Measurements from ENCODE around the gene EGF. TPM values are rescaled to one million over a fixed set of nuclear protein-coding genes. Genes with fewer than 3 reads are reported as not detected.
"Not testable (repeated sequence)": the region's sequence is repeated elsewhere in the genome, so short reads cannot be mapped to it uniquely, and the experiment has no call there.

EGF gene
- total and polyA plus RNA-seq, 5 experiments from 2014 or later, result not detected

DNA sequence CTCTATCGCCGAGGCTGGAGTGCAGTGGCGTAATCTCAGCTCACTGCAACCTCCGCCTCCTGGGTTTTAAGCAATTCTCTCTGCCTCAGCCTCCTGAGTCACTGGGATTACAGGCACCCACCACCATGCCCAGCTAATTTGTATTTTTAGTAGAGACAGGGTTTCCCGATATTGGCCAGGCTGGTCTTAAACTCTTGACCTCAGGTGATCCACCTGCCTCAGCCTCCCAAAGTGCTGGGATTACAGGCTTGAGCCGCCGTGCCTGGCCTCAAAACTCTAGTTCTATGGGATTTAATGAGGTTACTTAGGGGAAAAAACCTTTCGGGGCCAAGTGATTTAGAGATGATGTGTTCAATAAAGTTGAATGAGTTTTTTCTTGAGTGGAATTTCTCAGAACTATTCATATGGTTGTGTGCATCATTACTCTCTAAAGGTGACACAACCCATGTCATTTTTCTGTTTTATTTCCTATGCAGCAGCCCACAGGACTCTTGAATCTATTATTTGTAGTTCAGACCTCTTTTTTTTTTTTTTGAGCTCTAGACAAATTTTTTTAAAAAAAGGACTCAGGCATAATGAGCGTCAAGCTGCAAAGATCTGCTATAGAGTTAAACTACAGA, 36.5 kb downstream of the EGF start:
- H3K9me3 Mint-ChIP-seq, POLR2A ChIA-PET, H3K36me3 Mint-ChIP-seq, ATAC-seq, H3K27me3 Mint-ChIP-seq, H3K27ac Mint-ChIP-seq, H3K4me1 Mint-ChIP-seq, DNase-seq, H3K4me3 Mint-ChIP-seq: not testable (repeated sequence)

DNA sequence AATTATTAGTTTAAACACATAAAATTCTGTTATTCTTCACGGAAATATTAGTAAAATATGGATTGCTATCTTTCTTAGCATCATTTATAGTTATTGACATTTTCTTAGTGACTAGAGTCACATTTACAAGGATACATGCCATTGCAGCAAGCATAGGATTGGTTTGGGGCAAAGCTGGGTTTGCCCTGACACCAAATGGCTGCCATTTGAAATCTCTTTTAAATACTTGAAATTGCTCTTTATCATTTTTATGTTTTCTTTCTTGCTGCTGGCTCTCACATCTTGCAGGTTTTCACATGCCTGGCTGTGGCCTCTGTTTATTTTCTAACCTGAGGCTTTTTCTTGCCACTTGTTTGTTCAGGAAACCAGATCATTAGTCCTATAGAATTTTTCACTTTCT, 39.9 kb downstream of the EGF start:
- Mint-ChIP-seq H3K27me3 (no peaks in the 10 kb centered on the region), H3K9me3 (no peaks in the 10 kb centered on the region), H3K4me1 (no peaks in the 10 kb centered on the region), H3K36me3 (no peaks in the 10 kb centered on the region), H3K4me3 (no peak overlapping the region), H3K27ac (no peak overlapping the region)
- DNase-seq, result no peak
- ATAC-seq, result no peak
- POLR2A ChIA-PET, result no interaction called here

DNA sequence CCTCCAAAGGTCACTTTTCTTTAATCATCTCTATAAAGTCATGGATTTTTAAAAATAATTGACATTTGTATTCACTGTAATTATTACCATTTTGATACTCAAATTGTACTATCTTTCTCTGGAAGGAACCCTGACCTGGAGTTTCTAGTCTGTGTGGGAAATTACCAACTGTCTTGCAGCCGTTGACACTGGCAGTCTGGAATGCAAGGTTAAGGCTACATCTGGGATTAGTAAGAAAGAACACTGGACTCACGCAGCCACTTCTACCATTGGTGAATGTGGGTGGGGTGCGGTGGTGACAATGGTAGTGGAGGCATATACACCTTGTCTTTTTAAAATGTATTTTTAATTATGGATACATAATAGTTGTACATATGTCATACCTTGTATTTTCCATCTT, 40.9 kb downstream of the EGF start:
- no peak for DNase-seq
- H3K4me3 Mint-ChIP-seq, result no peak overlapping the region
- H3K9me3 Mint-ChIP-seq, result no peaks in the 10 kb centered on the region
- H3K27ac Mint-ChIP-seq, result no peak overlapping the region
- no peaks in the 10 kb centered on the region for H3K4me1 Mint-ChIP-seq
- POLR2A ChIA-PET, result no interaction called here
- no peaks in the 10 kb centered on the region for H3K36me3 Mint-ChIP-seq
- no peak for ATAC-seq
- H3K27me3 Mint-ChIP-seq, result no peaks in the 10 kb centered on the region

DNA sequence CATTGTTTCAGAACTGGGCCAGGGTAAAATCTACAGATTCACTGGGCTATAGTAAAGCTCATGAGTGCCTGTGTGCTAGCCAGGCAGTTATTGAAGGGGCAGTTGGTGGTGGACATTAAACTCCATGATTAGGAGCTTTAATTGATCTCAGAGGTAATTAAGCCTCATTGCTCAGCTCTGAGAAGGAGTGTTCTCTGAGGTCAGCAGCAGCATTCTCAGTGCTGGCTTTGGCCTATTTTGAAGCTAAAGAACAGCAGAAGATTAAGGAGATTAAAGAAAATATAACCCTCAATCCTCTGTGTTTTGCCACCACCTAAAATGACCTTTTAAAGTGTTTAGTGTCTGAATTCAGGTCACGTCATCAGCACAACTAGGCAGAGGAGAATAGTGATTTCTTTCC, 42.5 kb downstream of the EGF start:
- ATAC-seq (no peak), DNase-seq (no peak)
- POLR2A ChIA-PET, result no interaction called here
- Mint-ChIP-seq H3K36me3 (no peaks in the 10 kb centered on the region), H3K9me3 (no peaks in the 10 kb centered on the region), H3K4me1 (no peaks in the 10 kb centered on the region), H3K27ac (no peak overlapping the region), H3K27me3 (peaks cover 0 to 8% (median 2%) of the 10 kb centered on the region in 5 donors), H3K4me3 (no peak overlapping the region)

DNA sequence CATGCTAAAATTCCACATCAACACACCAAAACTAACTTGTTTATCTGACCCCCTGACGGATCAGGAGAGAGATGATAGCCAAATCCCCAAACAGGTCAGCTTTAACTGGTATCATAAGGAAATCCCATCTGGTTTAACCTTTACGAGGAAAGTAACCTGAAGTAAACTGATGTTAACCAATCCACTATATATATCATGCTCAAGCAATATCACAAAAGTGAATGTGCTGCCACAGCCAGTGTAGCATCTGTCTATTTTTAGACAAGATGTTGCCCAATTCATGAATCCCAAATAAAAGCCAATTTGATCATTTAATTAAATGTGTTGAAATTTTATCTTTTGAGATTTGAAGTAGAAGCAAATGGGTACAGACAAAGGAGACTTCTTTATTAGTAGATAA, 44.5 kb downstream of the EGF start:
- ATAC-seq, result no peak
- no peaks in the 10 kb centered on the region for H3K9me3 Mint-ChIP-seq
- H3K27me3 Mint-ChIP-seq, result peaks cover 3 to 11% (median 7%) of the 10 kb centered on the region in 5 donors
- POLR2A ChIA-PET, result no interaction called here
- H3K4me3 Mint-ChIP-seq, result no peak overlapping the region
- H3K36me3 Mint-ChIP-seq, result no peaks in the 10 kb centered on the region
- H3K27ac Mint-ChIP-seq, result no peak overlapping the region
- no peaks in the 10 kb centered on the region for H3K4me1 Mint-ChIP-seq
- DNase-seq, result no peak

DNA sequence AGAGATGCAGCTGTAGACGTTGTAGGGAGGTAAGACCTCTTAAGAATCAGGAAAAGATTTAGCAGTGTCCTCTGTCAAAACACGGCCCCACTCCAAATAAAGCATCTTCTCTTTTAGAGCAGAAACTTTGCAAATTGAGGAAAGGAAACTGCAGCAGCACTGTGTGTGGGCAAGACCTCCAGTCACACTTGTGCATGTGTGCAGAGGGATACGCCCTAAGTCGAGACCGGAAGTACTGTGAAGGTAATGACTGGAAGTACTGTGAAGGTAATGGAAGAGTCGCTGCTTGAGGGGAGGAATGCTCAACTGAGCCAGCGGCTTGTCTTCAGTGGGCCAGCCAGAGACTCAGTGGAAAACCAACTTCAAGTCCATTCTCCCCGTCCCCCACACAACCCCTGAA, 46.5 kb downstream of the EGF start:
- ATAC-seq (no peak), DNase-seq (no peak)
- Mint-ChIP-seq H3K27ac (no peak overlapping the region), H3K36me3 (no peaks in the 10 kb centered on the region), H3K4me3 (no peak overlapping the region), H3K27me3 (peaks cover 5 to 14% (median 13%) of the 10 kb centered on the region in 5 donors), H3K4me1 (no peaks in the 10 kb centered on the region), H3K9me3 (no peaks in the 10 kb centered on the region)
- POLR2A ChIA-PET, result no interaction called here

DNA sequence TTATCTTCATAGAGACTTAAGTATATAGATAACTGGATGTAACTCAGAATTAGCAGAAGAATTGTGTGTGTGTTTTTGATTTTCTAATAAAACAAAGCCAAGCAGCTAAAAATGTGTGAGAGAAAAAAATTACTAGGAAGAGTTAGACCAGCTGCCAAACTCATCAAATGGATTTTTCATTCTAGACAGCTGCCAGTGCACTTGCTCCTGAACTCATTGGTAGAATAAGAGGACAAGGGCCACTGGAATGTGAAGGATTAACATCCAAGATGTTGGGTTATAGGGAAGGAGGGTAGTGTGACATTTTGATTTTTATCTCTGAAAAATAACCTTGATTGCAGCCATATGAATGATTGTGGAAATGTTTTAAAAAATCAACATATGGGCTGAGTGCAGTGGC, 49.7 kb downstream of the EGF start:
- ATAC-seq, result no peak
- no peak overlapping the region for H3K27ac Mint-ChIP-seq
- POLR2A ChIA-PET, result interaction anchor here (0.7 kb wide), 1 partner anchor 41 kb away, joined by 3 read pairs; no protein-coding TSS in a partner anchor
- no peak overlapping the region for H3K4me3 Mint-ChIP-seq
- no peaks in the 10 kb centered on the region for H3K36me3 Mint-ChIP-seq
- DNase-seq, result no peak
- H3K27me3 Mint-ChIP-seq, result peaks cover 10 to 20% (median 18%) of the 10 kb centered on the region in 5 donors
- H3K4me1 Mint-ChIP-seq, result no peaks in the 10 kb centered on the region
- H3K9me3 Mint-ChIP-seq, result no peaks in the 10 kb centered on the region

DNA sequence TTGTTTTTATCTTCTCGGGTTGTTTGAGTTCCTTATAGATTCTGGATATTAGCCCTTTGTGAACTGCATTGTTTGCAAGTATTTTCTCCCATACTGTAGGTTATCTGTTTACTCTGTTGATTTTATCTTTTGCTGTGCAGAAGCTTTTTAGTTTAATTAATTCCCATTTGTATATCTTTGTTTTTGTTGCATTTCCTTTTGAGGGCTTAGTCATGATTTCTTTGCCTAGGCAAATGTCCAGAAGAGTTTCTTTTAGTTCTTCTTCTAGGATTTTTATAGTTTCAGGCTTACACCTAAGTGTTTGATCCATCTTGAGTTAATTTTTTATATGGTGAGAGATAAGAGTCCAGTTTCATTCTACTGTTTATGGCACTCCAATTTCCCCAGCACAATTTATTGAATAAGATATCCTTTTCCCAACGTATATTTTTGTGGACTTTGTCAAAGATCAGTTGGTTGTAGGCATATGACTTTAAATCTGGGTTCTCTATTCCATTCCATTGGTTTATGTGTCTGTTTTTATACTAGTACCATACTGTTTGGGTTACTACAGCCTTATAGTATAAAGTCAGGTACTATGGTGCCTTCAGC, 54.3 kb downstream of the EGF start:
- Mint-ChIP-seq H3K9me3 (no peaks in the 10 kb centered on the region), H3K36me3 (no peaks in the 10 kb centered on the region), H3K4me3 (no peak overlapping the region), H3K27ac (no peak overlapping the region), H3K4me1 (peaks cover 7 to 13% (median 10%) of the 10 kb centered on the region in 4 donors), H3K27me3 (peaks cover 10 to 37% (median 18%) of the 10 kb centered on the region in 5 donors)
- ATAC-seq (no peak), DNase-seq (no peak)
- POLR2A ChIA-PET, result no interaction called here

DNA sequence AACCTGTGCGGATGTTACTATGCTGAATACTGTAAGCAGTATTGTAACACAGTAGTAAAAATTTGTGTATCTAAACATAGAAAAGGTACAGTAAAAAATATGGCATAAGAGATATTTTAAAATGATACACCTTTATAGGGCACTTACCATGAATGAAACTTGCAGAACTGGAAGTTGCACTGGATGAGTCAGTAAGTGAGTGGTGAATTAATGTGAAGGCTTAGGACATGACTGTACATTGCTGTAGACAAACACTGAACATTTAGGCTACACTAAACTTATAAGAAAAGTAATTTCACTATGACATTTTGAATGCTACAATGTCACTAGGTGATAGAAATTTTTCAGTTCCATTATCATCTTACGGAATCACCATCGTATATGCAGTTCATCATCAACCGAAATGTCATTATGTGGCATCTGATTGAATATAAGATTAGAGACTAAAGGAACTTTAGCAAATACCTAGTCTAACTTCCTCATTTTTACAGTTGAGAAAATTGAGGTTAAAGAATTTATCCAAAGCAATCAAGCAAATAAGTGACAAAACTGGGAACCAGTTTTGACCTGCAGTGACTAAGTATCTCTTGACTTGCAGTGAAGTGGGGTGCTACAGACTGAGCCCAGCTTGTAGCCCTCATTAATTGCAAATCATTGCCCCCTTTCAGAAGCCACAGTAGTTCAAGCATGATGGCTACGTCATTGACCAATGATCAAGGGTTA, 55.3 kb downstream of the EGF start:
- Mint-ChIP-seq H3K4me1 (peaks cover 7 to 13% (median 10%) of the 10 kb centered on the region in 4 donors), H3K9me3 (no peaks in the 10 kb centered on the region), H3K27ac (no peak overlapping the region), H3K36me3 (no peaks in the 10 kb centered on the region), H3K27me3 (peaks cover 5 to 31% (median 13%) of the 10 kb centered on the region in 5 donors), H3K4me3 (no peak overlapping the region)
- POLR2A ChIA-PET, result no interaction called here
- no peak for DNase-seq
- ATAC-seq, result no peak

DNA sequence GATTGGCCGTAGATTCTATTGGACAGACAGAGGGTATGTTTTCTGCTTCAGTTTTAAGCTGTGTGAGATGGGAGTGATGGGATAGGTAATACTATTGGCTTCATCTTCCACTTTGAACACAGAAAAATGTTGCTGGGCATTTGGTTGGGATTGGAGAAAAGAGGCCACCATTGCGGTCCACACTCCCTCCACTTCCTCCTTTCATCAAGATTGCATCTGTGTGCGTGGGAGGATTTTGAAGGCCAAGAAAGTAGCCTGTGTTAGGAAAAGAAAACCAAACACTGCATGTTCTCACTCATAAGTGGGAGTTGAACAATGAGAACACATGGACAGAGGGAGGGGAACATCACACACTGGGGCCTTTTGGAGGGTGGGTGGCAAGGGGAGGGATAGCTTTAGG, 56.4 kb downstream of the EGF start:
- Mint-ChIP-seq H3K36me3 (no peaks in the 10 kb centered on the region), H3K27me3 (peaks cover 6 to 31% (median 10%) of the 10 kb centered on the region in 5 donors), H3K27ac (no peak overlapping the region), H3K4me3 (no peak overlapping the region), H3K9me3 (no peaks in the 10 kb centered on the region), H3K4me1 (peaks cover 9 to 13% (median 10%) of the 10 kb centered on the region in 4 donors)
- ATAC-seq (no peak), DNase-seq (no peak)
- POLR2A ChIA-PET, result no interaction called here

DNA sequence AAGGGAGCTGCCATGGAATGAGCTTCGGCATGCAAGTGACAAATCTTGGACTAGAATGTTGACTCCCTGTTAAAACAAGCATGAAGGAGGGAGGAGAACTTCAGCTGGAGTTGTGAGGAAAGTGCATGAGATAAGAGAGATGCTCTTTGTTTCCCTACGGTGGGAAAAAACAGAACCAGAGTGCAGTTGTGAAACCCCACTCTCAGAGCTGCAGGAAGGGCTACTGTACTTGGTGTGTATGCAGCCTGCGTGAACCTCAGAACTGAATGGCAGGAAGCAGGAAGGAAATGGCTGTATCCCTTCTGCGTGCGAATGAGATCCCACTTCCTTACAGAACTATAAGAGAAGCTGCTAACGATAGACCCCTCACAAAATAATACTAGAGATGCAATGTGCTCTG, 57.2 kb downstream of the EGF start:
- Mint-ChIP-seq H3K36me3 (no peaks in the 10 kb centered on the region), H3K27me3 (peaks cover 6 to 31% (median 10%) of the 10 kb centered on the region in 5 donors), H3K9me3 (no peaks in the 10 kb centered on the region), H3K27ac (no peak overlapping the region), H3K4me3 (peak overlapping the region in 6 of 10 donors; percentile 11 to 39 (median 28)), H3K4me1 (peaks cover 9 to 13% (median 10%) of the 10 kb centered on the region in 4 donors)
- POLR2A ChIA-PET, result interaction anchor here (0.5 kb wide), 1 partner anchor 11 kb away, joined by 3 read pairs; no protein-coding TSS in a partner anchor
- ATAC-seq (peak in 1 of 2 donors; percentile 51), DNase-seq (peak in 1 of 10 donors; percentile 1)

DNA sequence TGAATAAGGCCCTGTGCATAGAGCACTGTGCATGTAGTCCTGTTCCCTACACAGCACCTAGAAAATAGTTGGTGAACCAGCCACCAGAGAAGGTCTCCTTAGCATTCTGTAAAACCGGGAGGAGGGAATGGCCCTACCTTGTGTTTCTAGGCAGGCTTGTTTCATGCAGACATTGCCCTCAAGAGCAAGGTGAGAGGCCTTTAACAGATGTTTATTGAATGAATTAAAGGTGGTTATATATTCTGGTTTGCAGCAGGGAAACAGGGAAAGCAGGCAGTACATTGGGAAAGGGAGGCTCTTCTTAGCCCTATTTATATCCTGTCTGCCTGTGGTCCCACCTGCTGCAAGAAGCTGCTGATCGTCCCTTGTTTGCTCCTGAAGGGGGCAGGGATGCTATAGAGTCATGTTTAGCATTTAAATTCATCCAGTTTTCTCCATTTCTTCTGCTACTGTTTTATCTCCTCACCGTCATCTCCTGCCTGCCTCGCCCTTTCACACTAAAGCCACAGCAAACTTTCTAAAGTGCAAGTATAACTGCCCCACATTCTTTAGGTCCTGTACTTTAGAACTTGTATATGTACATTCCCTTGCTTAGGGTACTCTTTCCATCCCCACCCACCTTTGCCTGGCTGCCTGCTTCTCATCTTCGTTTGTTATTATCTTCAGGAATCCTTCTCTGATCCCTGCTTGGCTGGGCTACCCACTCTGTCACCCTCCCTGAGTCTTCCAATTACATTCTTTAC, 60.3 kb downstream of the EGF start:
- POLR2A ChIA-PET, result no interaction called here
- peaks cover 9 to 13% (median 10%) of the 10 kb centered on the region in 4 donors for H3K4me1 Mint-ChIP-seq
- H3K36me3 Mint-ChIP-seq, result no peaks in the 10 kb centered on the region
- H3K27ac Mint-ChIP-seq, result peak overlapping the region in 1 of 10 donors; percentile 10
- no peaks in the 10 kb centered on the region for H3K9me3 Mint-ChIP-seq
- no peak overlapping the region for H3K4me3 Mint-ChIP-seq
- H3K27me3 Mint-ChIP-seq, result peaks cover 2 to 17% (median 6%) of the 10 kb centered on the region in 5 donors
- ATAC-seq (no peak), DNase-seq (no peak)

DNA sequence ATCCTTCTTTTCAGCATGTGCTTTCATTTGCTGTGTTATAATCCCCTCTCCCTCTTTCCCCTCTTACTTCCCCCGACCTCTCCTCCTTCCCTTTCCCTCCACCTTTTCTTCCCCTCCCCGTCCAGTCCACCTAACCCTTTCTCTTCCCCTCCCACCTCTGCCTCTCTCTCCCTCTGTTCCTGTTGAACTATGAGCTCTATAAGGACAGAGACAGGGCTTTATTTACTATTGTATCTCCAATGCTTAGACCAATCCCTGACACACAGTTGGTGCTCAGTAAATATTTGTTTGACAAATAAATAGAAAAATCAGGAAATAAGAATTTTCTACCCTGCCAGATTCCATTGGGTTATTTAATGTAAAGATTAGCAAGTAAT, 60.8 kb downstream of the EGF start:
- POLR2A ChIA-PET, result no interaction called here
- DNase-seq (no peak), ATAC-seq (no peak)
- Mint-ChIP-seq H3K4me1 (peaks cover 9 to 13% (median 10%) of the 10 kb centered on the region in 4 donors), H3K9me3 (no peaks in the 10 kb centered on the region), H3K36me3 (no peaks in the 10 kb centered on the region), H3K27me3 (peaks cover 2 to 23% (median 9%) of the 10 kb centered on the region in 5 donors), H3K4me3 (no peak overlapping the region), H3K27ac (peak overlapping the region in 1 of 10 donors; percentile 10)
